Measurements from ENCODE around the gene GAL3ST1. TPM values are rescaled to one million over a fixed set of nuclear protein-coding genes. Genes with fewer than 3 reads are reported as not detected.

Gene GAL3ST1
- total and polyA plus RNA-seq, 2 of the 8 experiments (the other 6 are each of a cell fraction or from before 2014, with no cell fraction given), result 11.0 to 32.5 TPM

- H3K4me3 ChIP-seq (ENCODE audit: extremely low read depth in 1 of 4, insufficient read depth in 2 of 4, low read depth in 3 of 4, low read length in 4 of 4), result no peak overlapping the region
- H3K4ac ChIP-seq (replicated peaks; ENCODE audit: insufficient read length, low read depth, low read length), result no peak overlapping the region
- DNase-seq (ENCODE audit: low read depth in 1 of 2, low spot score in 2 of 2), result no peak
- H2BK120ac ChIP-seq (replicated peaks; ENCODE audit: low read depth, low read length), result no peak overlapping the region
- no peaks in the 10 kb centered on the region for H3K4me1 ChIP-seq (replicated peaks in 1 of 4; ENCODE audit: control insufficient read depth in 3 of 4, insufficient read depth in 4 of 4, low read length in 3 of 4)
- no peak overlapping the region for H2BK20ac ChIP-seq (ENCODE audit: low read length)
- no peak for FAIRE-seq
- H4K20me1 ChIP-seq (replicated peaks in 1 of 2; ENCODE audit: control insufficient read depth in 1 of 2, insufficient read depth in 2 of 2, low read length in 2 of 2), result no peaks in the 10 kb centered on the region
- no peak overlapping the region for H2BK5ac ChIP-seq (ENCODE audit: low read depth, low read length)
- no peak overlapping the region for H3K56ac ChIP-seq (replicated peaks; ENCODE audit: insufficient read length, low read depth, low read length)
- H3K79me1 ChIP-seq (ENCODE audit: low read depth, low read length), result no peaks in the 10 kb centered on the region
- H3K18ac ChIP-seq (ENCODE audit: extremely low read depth, low read length), result no peak overlapping the region
- H2AFZ ChIP-seq (ENCODE audit: low read length), result no peak overlapping the region
- no peak overlapping the region for H3K9ac ChIP-seq (replicated peaks in 1 of 4; ENCODE audit: extremely low read depth in 1 of 4, low read depth in 3 of 4, low read length in 3 of 4)
- no peak overlapping the region for H2BK15ac ChIP-seq (ENCODE audit: low read length)
- no peak overlapping the region for H3K23ac ChIP-seq (ENCODE audit: insufficient read length)
- no peak overlapping the region for H2AK5ac ChIP-seq (ENCODE audit: low read depth, low read length)
- H3K23me2 ChIP-seq (ENCODE audit: low read depth, low read length), result no peaks in the 10 kb centered on the region
- no peak overlapping the region for H3K27ac ChIP-seq (ENCODE audit: low read depth, low read length)
- CTCF ChIA-PET (ENCODE audit: partially characterized antibody), result interaction anchor here (1.2 to 1.5 kb wide), 3 partner anchors 9 to 74 kb away, joined by 3 to 9 read pairs (median 4); no protein-coding TSS in a partner anchor
- no peaks in the 10 kb centered on the region for H3K79me2 ChIP-seq (ENCODE audit: control insufficient read depth in 1 of 2, insufficient read depth in 2 of 2, low read length in 2 of 2)
- no peak overlapping the region for H4K5ac ChIP-seq (ENCODE audit: insufficient read length, low read depth, low read length)
- POLR2A ChIA-PET (ENCODE audit: partially characterized antibody), result no interaction called here
- H2BK12ac ChIP-seq (ENCODE audit: low read depth, low read length), result no peak overlapping the region
- H3K36me3 ChIP-seq (ENCODE audit: control insufficient read depth in 2 of 4, insufficient read depth in 4 of 4, low read length in 3 of 4), result no peaks in the 10 kb centered on the region
- WGBS, 2 experiments (ENCODE audit: extremely low coverage in 1 of 2, insufficient coverage in 1 of 2, insufficient read length in 1 of 2, insufficient replicate concordance in 2 of 2, low coverage in 1 of 2, low lambda C conversion rate in 2 of 2, missing lambda C conversion rate in 1 of 2), result 94% methylated on average over 7 of the region's 7 CpGs; no CpG with 5 or more reads in 1 of the 2 experiments
- no peak overlapping the region for H3K4me2 ChIP-seq (ENCODE audit: insufficient read depth in 1 of 2, low read depth in 2 of 2, low read length in 2 of 2)
- no peak overlapping the region for H4K8ac ChIP-seq (ENCODE audit: extremely low read depth, insufficient read depth, low read length)
- H3K9me3 ChIP-seq (ENCODE audit: insufficient read depth in 2 of 2, low read depth in 1 of 2, low read length in 1 of 2), result no peaks in the 10 kb centered on the region
- H3K14ac ChIP-seq (ENCODE audit: insufficient read length), result no peak overlapping the region
- H4K91ac ChIP-seq (replicated peaks; ENCODE audit: insufficient read length, low read length), result no peak overlapping the region
- no peaks in the 10 kb centered on the region for H3K27me3 ChIP-seq (replicated peaks in 1 of 4; ENCODE audit: control insufficient read depth in 3 of 4, extremely low read depth in 1 of 4, insufficient read depth in 3 of 4, low read length in 3 of 4)
- TF ChIP-seq ZNF274 (IDR thresholded peaks at IDR 0.05; ENCODE audit: borderline replicate concordance, extremely low read depth, low read length) (no peak), SUZ12 (IDR thresholded peaks at IDR 0.05; ENCODE audit: low read length) (no peak), ATF3 (IDR thresholded peaks at IDR 0.05; ENCODE audit: insufficient read depth, low read depth, low read length) (no peak), CREB1 (IDR thresholded peaks at IDR 0.05) (no peak), USF2 (IDR thresholded peaks at IDR 0.05; ENCODE audit: low read length) (no peak), POLR2AphosphoS5 (IDR thresholded peaks at IDR 0.05; ENCODE audit: low read depth, low read length) (no peak), KDM5A (IDR thresholded peaks at IDR 0.05; ENCODE audit: low read length) (no peak), TAF1 (IDR thresholded peaks at IDR 0.05; ENCODE audit: low read depth, low read length) (no peak), TEAD4 (IDR thresholded peaks at IDR 0.05; ENCODE audit: low read depth, low read length) (no peak), KDM4A (IDR thresholded peaks at IDR 0.05; ENCODE audit: low read depth, low read length, severe bottlenecking) (no peak), SRF (IDR thresholded peaks at IDR 0.05; ENCODE audit: low read depth, low read length) (no peak), POLR2A (IDR thresholded peaks at IDR 0.05; ENCODE audit: control extremely low read depth in 1 of 2, low read depth in 2 of 2, low read length in 2 of 2) (no peak), JUND (IDR thresholded peaks at IDR 0.05; ENCODE audit: low read length) (no peak), RBBP5 (IDR thresholded peaks at IDR 0.05; ENCODE audit: borderline replicate concordance, low read depth, low read length) (no peak)
These were observed 54.5 kb downstream of the GAL3ST1 start for GRCh38 chr22:30519842-30520425.

Data from H1 (cell line).